ENCODE data around the gene EI24.
"Not testable (repeated sequence)": the region's sequence is repeated elsewhere in the genome, so short reads cannot be mapped to it uniquely, and the experiment has no call there.

The EI24 gene

DNA sequence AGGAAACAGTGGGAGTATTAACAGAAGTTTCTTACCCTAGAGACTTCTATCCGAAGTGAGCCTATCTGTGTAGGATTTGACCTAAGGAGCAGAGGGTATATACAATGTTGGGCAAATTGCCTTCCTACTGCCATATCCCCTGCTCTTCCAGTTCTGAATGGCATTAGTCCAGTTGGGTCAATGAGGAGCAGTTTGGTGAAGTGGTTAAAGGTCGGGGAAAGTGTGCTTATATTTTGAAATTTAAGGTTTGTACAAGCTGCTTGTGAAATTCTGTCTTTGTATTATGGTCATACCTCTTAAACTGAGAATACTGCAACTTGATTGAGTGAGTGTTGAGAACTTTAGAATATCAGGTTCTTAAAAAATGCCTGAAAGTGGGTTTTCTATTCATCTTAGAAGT lies 1.7 kb downstream of the EI24 start:
- Histone ChIP-seq H3K9me3 (ENCODE audit: insufficient read depth, low read length, severe bottlenecking) (no peaks in the 10 kb centered on the region), H3K4me2 (ENCODE audit: insufficient read depth, low read length) (peak overlapping the region; percentile 78), H4K20me1 (ENCODE audit: insufficient read depth, low read length) (no peaks in the 10 kb centered on the region; the same call in 1 of the 2 replicates), H3K4me1 (ENCODE audit: insufficient read depth, low read length) (peaks cover 24% of the 10 kb centered on the region), H3K27ac (ENCODE audit: low read length) (peak overlapping the region; percentile 15), H3K9ac (ENCODE audit: low read depth, low read length) (peak overlapping the region; percentile 90; the same call in 1 of the 2 replicates), H3K79me2 (ENCODE audit: insufficient read depth, low read length) (peaks cover 34% of the 10 kb centered on the region), H3K4me3 (ENCODE audit: low read depth in 1 of 2, low read length in 2 of 2) (peak overlapping the region in 1 of 2 experiments; percentile 75; a peak in 1 of 4 replicates), H3K36me3 (ENCODE audit: insufficient read depth, low read length) (peaks cover 36% of the 10 kb centered on the region), H3K27me3 (ENCODE audit: insufficient read depth, low read length, poor library complexity) (no peaks in the 10 kb centered on the region), H2AFZ (ENCODE audit: low read depth, low read length) (no peak overlapping the region)
- no peak for DNase-seq
- TF ChIP-seq, protein P1, sequence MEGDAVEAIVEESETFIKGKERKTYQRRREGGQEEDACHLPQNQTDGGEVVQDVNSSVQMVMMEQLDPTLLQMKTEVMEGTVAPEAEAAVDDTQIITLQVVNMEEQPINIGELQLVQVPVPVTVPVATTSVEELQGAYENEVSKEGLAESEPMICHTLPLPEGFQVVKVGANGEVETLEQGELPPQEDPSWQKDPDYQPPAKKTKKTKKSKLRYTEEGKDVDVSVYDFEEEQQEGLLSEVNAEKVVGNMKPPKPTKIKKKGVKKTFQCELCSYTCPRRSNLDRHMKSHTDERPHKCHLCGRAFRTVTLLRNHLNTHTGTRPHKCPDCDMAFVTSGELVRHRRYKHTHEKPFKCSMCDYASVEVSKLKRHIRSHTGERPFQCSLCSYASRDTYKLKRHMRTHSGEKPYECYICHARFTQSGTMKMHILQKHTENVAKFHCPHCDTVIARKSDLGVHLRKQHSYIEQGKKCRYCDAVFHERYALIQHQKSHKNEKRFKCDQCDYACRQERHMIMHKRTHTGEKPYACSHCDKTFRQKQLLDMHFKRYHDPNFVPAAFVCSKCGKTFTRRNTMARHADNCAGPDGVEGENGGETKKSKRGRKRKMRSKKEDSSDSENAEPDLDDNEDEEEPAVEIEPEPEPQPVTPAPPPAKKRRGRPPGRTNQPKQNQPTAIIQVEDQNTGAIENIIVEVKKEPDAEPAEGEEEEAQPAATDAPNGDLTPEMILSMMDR (IDR thresholded peaks at IDR 0.05; ENCODE audit: borderline replicate concordance, extremely low read depth, low read length, poor library complexity, severe bottlenecking), result no peak
- TF ChIP-seq EZH2 (IDR thresholded peaks at IDR 0.05; ENCODE audit: borderline replicate concordance, low read depth, low read length, severe bottlenecking), result no peak
- ATAC-seq (ENCODE audit: insufficient read depth, low read depth), result no peak

DNA sequence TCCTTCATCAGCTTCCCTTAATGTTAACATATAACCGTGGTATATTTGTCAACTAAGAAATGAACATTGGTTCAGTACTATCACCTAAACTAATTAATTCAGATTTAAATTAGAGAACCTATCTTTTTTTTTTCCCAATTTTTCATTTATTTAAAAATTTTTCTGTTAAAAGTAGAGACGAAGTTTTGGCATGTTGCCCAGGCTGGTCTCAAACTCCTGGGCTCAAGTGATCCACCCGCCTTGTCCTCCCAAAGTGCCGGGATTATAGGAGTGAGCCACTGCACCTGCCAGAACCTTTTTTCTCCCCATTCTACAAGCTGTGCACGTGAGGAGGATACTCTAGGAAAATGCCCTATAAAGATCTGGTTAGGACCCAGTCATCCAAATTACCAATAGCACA lies 3.6 kb downstream of the EI24 start:
- Histone ChIP-seq H3K79me2 (ENCODE audit: insufficient read depth, low read length) (peaks cover 34% of the 10 kb centered on the region), H3K36me3 (ENCODE audit: insufficient read depth, low read length) (peaks cover 54% of the 10 kb centered on the region), H4K20me1 (ENCODE audit: insufficient read depth, low read length) (no peaks in the 10 kb centered on the region; the same call in 1 of the 2 replicates), H3K27me3 (ENCODE audit: insufficient read depth, low read length, poor library complexity) (no peaks in the 10 kb centered on the region), H3K4me2 (ENCODE audit: insufficient read depth, low read length) (no peak overlapping the region), H3K27ac (ENCODE audit: low read length) (no peak overlapping the region), H3K9ac (ENCODE audit: low read depth, low read length) (no peak overlapping the region), H3K9me3 (ENCODE audit: insufficient read depth, low read length, severe bottlenecking) (no peaks in the 10 kb centered on the region), H2AFZ (ENCODE audit: low read depth, low read length) (no peak overlapping the region), H3K4me1 (ENCODE audit: insufficient read depth, low read length) (peaks cover 24% of the 10 kb centered on the region), H3K4me3 (ENCODE audit: low read depth in 1 of 2, low read length in 2 of 2) (no peak overlapping the region)
- ATAC-seq (ENCODE audit: insufficient read depth, low read depth) (no peak), DNase-seq (no peak)
- TF ChIP-seq, protein P1 (IDR thresholded peaks at IDR 0.05; ENCODE audit: borderline replicate concordance, extremely low read depth, low read length, poor library complexity, severe bottlenecking), result no peak
- TF ChIP-seq EZH2 (IDR thresholded peaks at IDR 0.05; ENCODE audit: borderline replicate concordance, low read depth, low read length, severe bottlenecking), result no peak

DNA sequence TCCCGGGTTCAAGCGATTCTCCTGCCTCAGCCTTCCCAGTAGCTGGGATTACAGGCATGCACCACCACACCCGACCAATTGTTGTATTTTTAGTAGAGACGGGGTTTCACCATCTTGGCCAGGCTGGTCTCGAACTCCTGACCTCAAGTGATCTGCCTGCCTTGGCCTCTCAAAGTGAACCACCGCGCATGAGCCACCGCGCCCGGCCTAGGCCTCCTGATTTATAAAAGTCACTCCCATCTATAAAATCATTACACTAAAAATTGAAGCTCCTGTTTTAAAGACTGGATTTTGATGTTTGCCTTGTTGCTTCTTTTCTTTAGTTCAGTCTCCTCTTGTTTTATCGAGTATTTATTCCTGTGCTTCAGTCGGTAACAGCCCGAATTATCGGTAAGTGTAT lies 7.9 kb downstream of the EI24 start:
- H2AFZ ChIP-seq (ENCODE audit: low read depth, low read length); DNase-seq; H3K27ac ChIP-seq (ENCODE audit: low read length); H3K79me2 ChIP-seq (ENCODE audit: insufficient read depth, low read length); H3K4me1 ChIP-seq (ENCODE audit: insufficient read depth, low read length); ATAC-seq (ENCODE audit: insufficient read depth, low read depth); H3K9me3 ChIP-seq (ENCODE audit: insufficient read depth, low read length, severe bottlenecking); H4K20me1 ChIP-seq (ENCODE audit: insufficient read depth, low read length); H3K4me2 ChIP-seq (ENCODE audit: insufficient read depth, low read length); H3K27me3 ChIP-seq (ENCODE audit: insufficient read depth, low read length, poor library complexity); H3K4me3 ChIP-seq (ENCODE audit: low read depth in 1 of 2, low read length in 2 of 2); H3K9ac ChIP-seq (ENCODE audit: low read depth, low read length): not testable (repeated sequence)
- peaks cover 92% of the 10 kb centered on the region for H3K36me3 ChIP-seq (ENCODE audit: insufficient read depth, low read length)

DNA sequence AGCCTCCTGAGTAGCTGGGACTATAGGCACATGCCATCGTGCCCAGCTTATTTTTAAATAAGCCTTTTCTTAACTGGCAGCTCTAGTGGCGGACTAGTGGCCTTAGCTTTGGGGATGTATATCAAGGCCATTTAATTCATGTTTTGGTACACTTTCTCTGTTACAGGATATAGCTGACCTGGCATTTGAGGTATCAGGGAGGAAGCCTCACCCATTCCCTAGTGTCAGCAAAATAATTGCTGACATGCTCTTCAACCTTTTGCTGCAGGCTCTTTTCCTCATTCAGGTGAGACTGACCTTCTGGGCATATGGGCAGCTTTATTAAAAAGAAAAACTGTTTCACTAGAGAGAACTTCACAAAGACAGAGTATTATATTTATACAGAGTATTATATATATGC lies 9.5 kb downstream of the EI24 start:
- no peak for ATAC-seq (ENCODE audit: insufficient read depth, low read depth)
- H3K4me3 ChIP-seq (ENCODE audit: low read depth in 1 of 2, low read length in 2 of 2), result no peak overlapping the region
- no peak for TF ChIP-seq EZH2 (IDR thresholded peaks at IDR 0.05; ENCODE audit: borderline replicate concordance, low read depth, low read length, severe bottlenecking)
- TF ChIP-seq, protein P1 (IDR thresholded peaks at IDR 0.05; ENCODE audit: borderline replicate concordance, extremely low read depth, low read length, poor library complexity, severe bottlenecking), result no peak
- H3K27ac ChIP-seq (ENCODE audit: low read length), result no peak overlapping the region
- H3K27me3 ChIP-seq (ENCODE audit: insufficient read depth, low read length, poor library complexity), result no peaks in the 10 kb centered on the region
- H2AFZ ChIP-seq (ENCODE audit: low read depth, low read length), result no peak overlapping the region
- H3K9me3 ChIP-seq (ENCODE audit: insufficient read depth, low read length, severe bottlenecking), result no peaks in the 10 kb centered on the region
- H3K4me2 ChIP-seq (ENCODE audit: insufficient read depth, low read length), result no peak overlapping the region
- H3K9ac ChIP-seq (ENCODE audit: low read depth, low read length), result no peak overlapping the region
- no peaks in the 10 kb centered on the region; the same call in 1 of the 2 replicates for H4K20me1 ChIP-seq (ENCODE audit: insufficient read depth, low read length)
- peaks cover 94% of the 10 kb centered on the region for H3K36me3 ChIP-seq (ENCODE audit: insufficient read depth, low read length)
- no peaks in the 10 kb centered on the region for H3K79me2 ChIP-seq (ENCODE audit: insufficient read depth, low read length)
- no peaks in the 10 kb centered on the region for H3K4me1 ChIP-seq (ENCODE audit: insufficient read depth, low read length)
- no peak for DNase-seq
